H9 (cell line): ENCODE results near the gene UNC80. TPM values are rescaled to one million over a fixed set of nuclear protein-coding genes. Genes with fewer than 3 reads are reported as not detected.

Experiments
- DNase-seq: peaks from one replicate; pipeline ENCODE4 v3.0.0-alpha.2; 2017
- H2AFZ ChIP-seq: one replicate; pipeline ENCODE4 v1.6.1; 2013; ENCODE audit warnings: mild to moderate bottlenecking, low read length, control low read depth, moderate library complexity
- H2AK5ac ChIP-seq: 2 replicates; pipeline ENCODE4 v1.6.1; 2013; ENCODE audit warnings: low read length, control low read depth, mixed read lengths; ENCODE audit not compliant: insufficient read length
- H2BK120ac ChIP-seq: one replicate; pipeline ENCODE4 v1.6.1; 2013; ENCODE audit warnings: low read depth, mild to moderate bottlenecking, low read length, control low read depth, inconsistent platforms; ENCODE audit not compliant: poor library complexity, severe bottlenecking
- H2BK12ac ChIP-seq: 2 replicates; pipeline ENCODE4 v1.6.1; 2013; ENCODE audit warnings: low read length, control low read depth, mixed read lengths, low read depth; ENCODE audit not compliant: insufficient read length
- H2BK15ac ChIP-seq: 2 replicates; pipeline ENCODE4 v1.6.1; 2013; ENCODE audit warnings: low read depth, low read length, control low read depth
- H2BK20ac ChIP-seq: one replicate; pipeline ENCODE4 v1.6.1; 2013; ENCODE audit warnings: low read depth, mild to moderate bottlenecking, low read length, control low read depth, inconsistent platforms; ENCODE audit not compliant: poor library complexity, severe bottlenecking
- H2BK5ac ChIP-seq: 2 replicates; pipeline ENCODE4 v1.6.1; 2013; ENCODE audit warnings: low read length, control low read depth, mixed read lengths; ENCODE audit not compliant: insufficient read length
- H3K14ac ChIP-seq: 2 replicates; pipeline ENCODE4 v1.6.1; 2013; ENCODE audit warnings: low read length, control low read depth; ENCODE audit not compliant: insufficient read depth
- H3K18ac ChIP-seq: 2 replicates; pipeline ENCODE4 v1.6.1; 2013; ENCODE audit warnings: low read depth, mild to moderate bottlenecking, mixed read lengths, low read length, control low read depth; ENCODE audit not compliant: insufficient read length
- H3K23ac ChIP-seq: 2 replicates; pipeline ENCODE4 v1.6.1; 2013; ENCODE audit warnings: low read length, control low read depth, mixed read lengths, low read depth; ENCODE audit not compliant: insufficient read length
- H3K23me2 ChIP-seq: 2 replicates; pipeline ENCODE4 v1.6.1; 2013; ENCODE audit warnings: low read depth, mild to moderate bottlenecking, mixed read lengths, low read length, control low read depth; ENCODE audit not compliant: insufficient read length, poor library complexity, severe bottlenecking
- H3K27ac ChIP-seq: 2 replicates; pipeline ENCODE4 v1.5.1; 2013; ENCODE audit warnings: low read length, control low read depth, mixed read lengths, low read depth; ENCODE audit not compliant: insufficient read length
- H3K27me3 ChIP-seq: 2 replicates; pipeline ENCODE4 v1.6.1; 2013; ENCODE audit warnings: low read length, control low read depth, inconsistent platforms; ENCODE audit not compliant: insufficient read depth
- H3K4ac ChIP-seq: 2 replicates; pipeline ENCODE4 v1.6.1; 2013; ENCODE audit warnings: low read depth, mild to moderate bottlenecking, control low read depth, inconsistent platforms, low read length, moderate library complexity
- H3K4me1 ChIP-seq: 2 replicates; pipeline ENCODE4 v1.6.1; 2013; ENCODE audit warnings: low read length, control low read depth, inconsistent platforms; ENCODE audit not compliant: insufficient read depth
- H3K4me2 ChIP-seq: 2 replicates; pipeline ENCODE4 v1.6.1; 2013; ENCODE audit warnings: low read length, control low read depth, mixed read lengths; ENCODE audit not compliant: insufficient read length, insufficient read depth
- H3K56ac ChIP-seq: 2 replicates; pipeline ENCODE4 v1.6.1; 2013; ENCODE audit warnings: low read depth, mild to moderate bottlenecking, mixed read lengths, low read length, control low read depth; ENCODE audit not compliant: insufficient read length
- H3K79me1 ChIP-seq: 2 replicates; pipeline ENCODE4 v1.6.1; 2013; ENCODE audit warnings: low read depth, mild to moderate bottlenecking, moderate library complexity, low read length, control low read depth, inconsistent platforms; ENCODE audit not compliant: insufficient read depth, poor library complexity, severe bottlenecking
- H3K79me2 ChIP-seq: 2 replicates; pipeline ENCODE4 v1.6.1; 2013; ENCODE audit warnings: low read length, control low read depth, inconsistent platforms; ENCODE audit not compliant: insufficient read depth
- H3K9ac ChIP-seq: 2 replicates; pipeline ENCODE4 v1.6.1; 2013; ENCODE audit warnings: low read length, control low read depth, mixed read lengths; ENCODE audit not compliant: insufficient read length; ENCODE audit errors: extremely low read depth
- H3K9me3 ChIP-seq: one replicate; pipeline ENCODE4 v1.6.1; 2013; ENCODE audit warnings: low read depth, low read length, inconsistent platforms; ENCODE audit not compliant: control insufficient read depth
- H3T11ph ChIP-seq: one replicate; pipeline ENCODE4 v1.6.1; 2013; ENCODE audit warnings: mild to moderate bottlenecking, low read length, control low read depth, inconsistent platforms
- H4K20me1 ChIP-seq: one replicate; pipeline ENCODE4 v1.6.1; 2013; ENCODE audit not compliant: control insufficient read depth, insufficient read length, insufficient read depth
- H4K5ac ChIP-seq: 2 replicates; pipeline ENCODE4 v1.6.1; 2013; ENCODE audit warnings: low read depth, mild to moderate bottlenecking, mixed read lengths, low read length, control low read depth; ENCODE audit not compliant: insufficient read length
- H4K8ac ChIP-seq: replicated peaks from 2 replicates; pipeline ENCODE4 v1.6.1; 2013; ENCODE audit warnings: low read length, control low read depth, mixed read lengths, low read depth; ENCODE audit not compliant: insufficient read length
- H4K91ac ChIP-seq: 2 replicates; pipeline ENCODE4 v1.6.1; 2013; ENCODE audit warnings: low read depth, mild to moderate bottlenecking, moderate library complexity, mixed read lengths, low read length, control low read depth; ENCODE audit not compliant: insufficient read length
- H3K27ac Mint-ChIP-seq, 3 experiments: 2 replicates in 2 of 3; 3 replicates in 1 of 3; pipeline ENCODE4 v1.8.0; 2020 to 2021; ENCODE audit warnings: mixed read lengths in 3 of 3, mild to moderate bottlenecking in 1 of 3, moderate library complexity in 1 of 3
- H3K27me3 Mint-ChIP-seq: 2 replicates; pipeline ENCODE4 v1.8.0; 2021; ENCODE audit warnings: low read depth, mild to moderate bottlenecking, moderate library complexity, mixed read lengths
- H3K36me3 Mint-ChIP-seq, 3 experiments: 2 replicates in 2 of 3; 3 replicates in 1 of 3; pipeline ENCODE4 v1.8.0; 2020 to 2021; ENCODE audit warnings: low read depth in 3 of 3, mixed read lengths in 3 of 3; ENCODE audit not compliant: insufficient read depth in 1 of 3
- H3K4me1 Mint-ChIP-seq, 2 experiments: 2 replicates each; pipeline ENCODE4 v1.8.0; 2020; ENCODE audit warnings: mixed read lengths in 2 of 2
- H3K4me3 Mint-ChIP-seq, 2 experiments: 2 replicates in 1 of 2; 3 replicates in 1 of 2; pipeline ENCODE4 v1.8.0; 2020 to 2021; ENCODE audit warnings: mild to moderate bottlenecking in 2 of 2, mixed read lengths in 2 of 2, moderate library complexity in 1 of 2
- H3K9me3 Mint-ChIP-seq, 2 experiments: 2 replicates in 1 of 2; 3 replicates in 1 of 2; pipeline ENCODE4 v1.8.0; 2020; ENCODE audit warnings: mild to moderate bottlenecking in 2 of 2, mixed read lengths in 2 of 2, moderate library complexity in 1 of 2
- WGBS: extraction: QIAGEN DNeasy Blood & Tissue Kit; methylation state at CpG from one replicate; pipeline ENCODE4 v1.1.7; 2013; ENCODE audit warnings: missing lambda C conversion rate, low lambda C conversion rate, mixed read lengths; ENCODE audit not compliant: insufficient read length; ENCODE audit errors: extremely low coverage; 5-methylcytosine and 5-hydroxymethylcytosine counted together
- total RNA-seq: library from RNA; stranded (reverse); gene quantifications from 2 replicates; pipeline ENCODE4 v1.2.1, GENCODE V29; 2021
- TF ChIP-seq, protein P1 (sequence below): fragments of 200-600 bp; sonication (generic); conservative IDR thresholded peaks from 3 replicates; pipeline ENCODE4 v1.8.0; 2021; ENCODE audit warnings: antibody characterized with exemption, mild to moderate bottlenecking

UNC80 gene
- total RNA-seq, 1 experiment from 2014 or later, result 0.52 TPM

DNA sequence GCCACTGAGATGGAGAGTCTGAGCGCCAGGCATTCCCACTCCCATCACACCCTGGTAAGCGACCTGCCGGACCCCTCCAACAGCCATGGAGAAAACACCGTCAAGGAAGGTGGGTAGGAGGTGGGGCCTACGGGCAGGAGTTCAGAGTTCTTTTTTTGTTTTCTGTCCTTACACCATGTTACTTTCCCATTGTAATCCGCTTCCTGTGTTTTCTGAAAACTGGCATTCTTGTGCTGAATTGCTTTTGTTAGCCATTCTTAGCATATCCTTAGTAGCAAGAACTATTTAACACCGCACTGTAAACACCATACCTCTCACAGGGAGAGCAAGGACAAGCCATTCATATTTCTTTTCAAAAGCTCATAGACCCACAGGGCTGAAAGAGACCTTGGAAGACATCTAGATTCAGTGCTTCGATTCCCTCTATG, 46.2 kb downstream of the UNC80 start:
- H3K27me3 ChIP-seq, result no peaks in the 10 kb centered on the region
- Mint-ChIP-seq H3K36me3 (peaks cover 13 to 20% (median 17%) of the 10 kb centered on the region in 3 experiments), H3K9me3 (peaks cover 7 to 17% of the 10 kb centered on the region in 2 experiments), H3K27me3 (peaks cover 10% of the 10 kb centered on the region), H3K27ac (peak overlapping the region; percentile 87 to 100 (median 95)), H3K4me1 (peaks cover 35 to 40% of the 10 kb centered on the region in 2 experiments), H3K4me3 (peak overlapping the region; percentile 23 to 50; a peak in 2 of 5 replicates)
- H3K4me2 ChIP-seq, result no peak overlapping the region
- H2BK20ac ChIP-seq, result no peak overlapping the region
- H2BK15ac ChIP-seq, result no peak overlapping the region
- no peaks in the 10 kb centered on the region for H4K20me1 ChIP-seq
- DNase-seq, result peak; percentile 84
- no peaks in the 10 kb centered on the region for H3K79me1 ChIP-seq
- peak overlapping the region; percentile 30 for H3K18ac ChIP-seq
- no CpG with 5 or more reads among the region's 8 CpGs for WGBS
- H2BK120ac ChIP-seq, result no peak overlapping the region
- H3K9me3 ChIP-seq, result no peaks in the 10 kb centered on the region
- no peak overlapping the region for H4K8ac ChIP-seq
- no peak overlapping the region for H2BK12ac ChIP-seq
- no peak overlapping the region for H4K5ac ChIP-seq
- H3K23ac ChIP-seq, result no peak overlapping the region
- no peak overlapping the region for H3T11ph ChIP-seq
- TF ChIP-seq, protein P1, sequence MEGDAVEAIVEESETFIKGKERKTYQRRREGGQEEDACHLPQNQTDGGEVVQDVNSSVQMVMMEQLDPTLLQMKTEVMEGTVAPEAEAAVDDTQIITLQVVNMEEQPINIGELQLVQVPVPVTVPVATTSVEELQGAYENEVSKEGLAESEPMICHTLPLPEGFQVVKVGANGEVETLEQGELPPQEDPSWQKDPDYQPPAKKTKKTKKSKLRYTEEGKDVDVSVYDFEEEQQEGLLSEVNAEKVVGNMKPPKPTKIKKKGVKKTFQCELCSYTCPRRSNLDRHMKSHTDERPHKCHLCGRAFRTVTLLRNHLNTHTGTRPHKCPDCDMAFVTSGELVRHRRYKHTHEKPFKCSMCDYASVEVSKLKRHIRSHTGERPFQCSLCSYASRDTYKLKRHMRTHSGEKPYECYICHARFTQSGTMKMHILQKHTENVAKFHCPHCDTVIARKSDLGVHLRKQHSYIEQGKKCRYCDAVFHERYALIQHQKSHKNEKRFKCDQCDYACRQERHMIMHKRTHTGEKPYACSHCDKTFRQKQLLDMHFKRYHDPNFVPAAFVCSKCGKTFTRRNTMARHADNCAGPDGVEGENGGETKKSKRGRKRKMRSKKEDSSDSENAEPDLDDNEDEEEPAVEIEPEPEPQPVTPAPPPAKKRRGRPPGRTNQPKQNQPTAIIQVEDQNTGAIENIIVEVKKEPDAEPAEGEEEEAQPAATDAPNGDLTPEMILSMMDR, result no peak
- H2AFZ ChIP-seq, result no peak overlapping the region
- no peak overlapping the region for H3K56ac ChIP-seq
- H2BK5ac ChIP-seq, result no peak overlapping the region
- H3K4me1 ChIP-seq, result peaks cover 8% of the 10 kb centered on the region
- H3K79me2 ChIP-seq, result no peaks in the 10 kb centered on the region
- peak overlapping the region; percentile 90 for H3K27ac ChIP-seq
- H3K14ac ChIP-seq, result no peak overlapping the region
- no peak overlapping the region for H4K91ac ChIP-seq
- H3K9ac ChIP-seq, result no peak overlapping the region
- no peaks in the 10 kb centered on the region for H3K23me2 ChIP-seq
- no peak overlapping the region for H2AK5ac ChIP-seq
- no peak overlapping the region for H3K4ac ChIP-seq
